ENCODE data around the gene SINHCAF. TPM values are rescaled to one million over a fixed set of nuclear protein-coding genes. Genes with fewer than 3 reads are reported as not detected.
A peak's percentile ranks its signal among the peaks of the same experiment; 100 is the strongest.

SINHCAF gene
- polyA plus RNA-seq, 1 donor from 2014 or later = 80.5 TPM

GRCh38 chr12:31324845-31325523, 966 bp downstream of the SINHCAF start:
- peak overlapping the region; percentile 83 for H3K27ac ChIP-seq (ENCODE audit: low read length)
- H2AFZ ChIP-seq (ENCODE audit: low read depth, low read length) = peak overlapping the region; percentile 57
- H3K79me2 ChIP-seq (replicated peaks; ENCODE audit: insufficient read depth, low read length) = peaks cover 40% of the 10 kb centered on the region
- no peaks in the 10 kb centered on the region for H3K9me3 ChIP-seq (ENCODE audit: low read length)
- peaks cover 8% of the 10 kb centered on the region for H3F3A ChIP-seq (ENCODE audit: insufficient read depth, low read length, poor library complexity, severe bottlenecking)
- H3K9ac ChIP-seq (ENCODE audit: low read length) = peak overlapping the region; percentile 81
- no peaks in the 10 kb centered on the region for H3K27me3 ChIP-seq (ENCODE audit: insufficient read depth, low read depth, low read length)
- H3K4me2 ChIP-seq (ENCODE audit: low read length) = peak overlapping the region; percentile 85
- H4K20me1 ChIP-seq (ENCODE audit: insufficient read depth) = no peaks in the 10 kb centered on the region
- no peaks in the 10 kb centered on the region for H3K36me3 ChIP-seq (ENCODE audit: insufficient read depth, low read length)
- no peaks in the 10 kb centered on the region for H3K9me2 ChIP-seq (ENCODE audit: insufficient read depth, low read length)
- TF ChIP-seq POLR2AphosphoS5 (IDR thresholded peaks at IDR 0.05) (no peak), REST (IDR thresholded peaks at IDR 0.05; ENCODE audit: borderline replicate concordance) (no peak), SMC3 (conservative IDR thresholded peaks at IDR 0.05; ENCODE audit: poor library complexity) (no peak), MXI1 (conservative IDR thresholded peaks at IDR 0.05; ENCODE audit: poor library complexity, severe bottlenecking) (peak; percentile 82), EP300 (conservative IDR thresholded peaks at IDR 0.05; ENCODE audit: poor library complexity, severe bottlenecking) (no peak), TAF1 (IDR thresholded peaks at IDR 0.05; ENCODE audit: low read depth) (peak; percentile 5)
- peak overlapping the region; percentile 90 for H3K4me3 ChIP-seq (ENCODE audit: low read length)

- Histone ChIP-seq H3K27me3 (ENCODE audit: insufficient read depth, low read depth, low read length) (no peaks in the 10 kb centered on the region), H3K4me2 (ENCODE audit: low read length) (peak overlapping the region; percentile 85), H3K4me3 (ENCODE audit: low read length) (peak overlapping the region; percentile 90), H3K9me3 (ENCODE audit: low read length) (no peaks in the 10 kb centered on the region), H3K9ac (ENCODE audit: low read length) (peak overlapping the region; percentile 81), H4K20me1 (ENCODE audit: insufficient read depth) (no peaks in the 10 kb centered on the region), H3K36me3 (ENCODE audit: insufficient read depth, low read length) (no peaks in the 10 kb centered on the region), H3K79me2 (replicated peaks; ENCODE audit: insufficient read depth, low read length) (peaks cover 47% of the 10 kb centered on the region), H3K9me2 (ENCODE audit: insufficient read depth, low read length) (no peaks in the 10 kb centered on the region), H2AFZ (ENCODE audit: low read depth, low read length) (peak overlapping the region; percentile 57), H3F3A (ENCODE audit: insufficient read depth, low read length, poor library complexity, severe bottlenecking) (peaks cover 8% of the 10 kb centered on the region), H3K27ac (ENCODE audit: low read length) (peak overlapping the region; percentile 83)
- no peak for TF ChIP-seq EZH2 (IDR thresholded peaks at IDR 0.05; ENCODE audit: borderline replicate concordance, insufficient read depth, low read length, poor library complexity, severe bottlenecking)
- peak; percentile 19 for TF ChIP-seq SMC3 (conservative IDR thresholded peaks at IDR 0.05; ENCODE audit: poor library complexity)
- TF ChIP-seq RAD21 (conservative IDR thresholded peaks at IDR 0.05) = no peak
- no peak for TF ChIP-seq EP300 (conservative IDR thresholded peaks at IDR 0.05; ENCODE audit: poor library complexity, severe bottlenecking)
- peak; percentile 90 for TF ChIP-seq MXI1 (conservative IDR thresholded peaks at IDR 0.05; ENCODE audit: poor library complexity, severe bottlenecking)
- no peak for TF ChIP-seq REST (IDR thresholded peaks at IDR 0.05; ENCODE audit: borderline replicate concordance)
- TF ChIP-seq POLR2AphosphoS5 (IDR thresholded peaks at IDR 0.05) = peak; percentile 48
- TF ChIP-seq CTCF (IDR thresholded peaks at IDR 0.05; ENCODE audit: poor library complexity, severe bottlenecking) = peak; percentile 29
- peak; percentile 14 for TF ChIP-seq TAF1 (IDR thresholded peaks at IDR 0.05; ENCODE audit: low read depth)
These were observed 1.7 kb downstream of the SINHCAF start for GRCh38 chr12:31324116-31324844.

Measured in neural cell (in vitro differentiated cells).